GM12864 (cell line): Measurements from ENCODE around the gene KRT71.
"Not testable (repeated sequence)": the region's sequence is repeated elsewhere in the genome, so short reads cannot be mapped to it uniquely, and the experiment has no call there.

Experiments used
- DNase-seq: peaks from one replicate; pipeline ENCODE4 v3.0.0-alpha.2; 2011; ENCODE audit warnings: low read depth
- H3K4me3 ChIP-seq: 2 replicates; pipeline ENCODE4 v1.5.1; 2011; ENCODE audit warnings: mild to moderate bottlenecking, low read depth, low read length, control low read depth
- CTCF ChIP-seq: IDR thresholded peaks from 2 replicates; pipeline ENCODE4 v1.5.1; 2011; ENCODE audit warnings: low read depth, mild to moderate bottlenecking, moderate library complexity, low read length, control low read depth, inconsistent platforms; ENCODE audit errors: missing control alignments

KRT71 gene

DNA sequence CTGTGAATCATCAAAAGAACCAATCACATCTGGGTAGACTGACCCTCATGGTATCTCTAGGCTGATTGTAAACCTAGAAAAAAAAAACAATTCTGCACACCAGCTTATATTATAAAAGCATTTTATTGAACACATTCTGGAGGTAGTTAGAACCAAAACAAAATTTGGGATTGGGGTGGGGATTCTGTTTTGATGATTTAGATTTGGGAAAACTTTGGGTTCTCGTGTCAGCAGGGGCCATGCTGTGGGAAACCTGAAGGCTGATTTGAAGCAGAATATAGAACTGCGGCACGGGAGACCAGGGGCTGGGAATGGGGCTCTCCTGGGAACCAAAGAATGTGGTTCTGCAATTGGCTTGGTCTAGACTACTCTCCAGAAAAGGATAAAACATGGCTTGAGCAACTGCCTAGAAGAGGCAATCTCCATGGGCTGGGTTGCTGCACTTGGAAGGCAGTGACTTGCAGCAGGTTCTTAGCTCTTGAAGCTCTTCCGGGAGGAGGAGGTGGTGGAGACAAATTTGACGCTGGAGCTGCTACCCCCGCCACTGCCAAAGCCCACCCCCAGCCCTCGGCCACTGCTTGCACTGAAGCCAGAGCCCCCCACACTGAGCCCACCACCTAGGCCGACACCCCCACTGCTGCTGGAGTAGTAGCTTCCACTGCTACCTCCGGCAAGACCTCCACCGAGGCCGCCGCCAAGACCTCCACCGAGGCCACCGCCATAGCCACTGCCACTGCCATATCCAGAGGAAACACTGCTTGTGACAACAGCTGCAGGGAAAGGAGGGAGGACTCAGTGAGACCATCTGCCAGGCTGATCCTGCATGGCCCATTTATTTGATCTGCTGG is 38.2 kb downstream of the KRT71 start:
- H3K4me3 ChIP-seq: no peak overlapping the region
- no peak for DNase-seq
- no peak for TF ChIP-seq CTCF

DNA sequence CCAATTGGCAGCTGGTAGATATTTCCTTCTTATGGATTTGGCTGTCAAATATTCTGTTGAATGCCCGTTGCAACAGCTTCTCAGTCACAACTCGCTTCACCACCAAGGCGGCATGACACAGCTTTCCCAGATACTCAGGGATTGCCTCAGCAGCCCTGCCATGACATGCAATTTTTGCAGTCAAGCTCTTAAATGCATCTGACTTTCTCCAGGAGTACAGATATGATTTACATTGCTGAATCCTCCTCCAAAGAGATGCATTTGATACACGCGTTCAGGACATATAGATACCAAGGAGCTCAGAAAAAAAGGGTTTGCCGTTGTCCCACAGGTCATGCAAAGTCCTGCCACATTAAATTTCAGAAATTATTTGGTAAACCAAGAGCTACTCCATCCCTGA is 39.2 kb downstream of the KRT71 start:
- H3K4me3 ChIP-seq: no peak overlapping the region
- DNase-seq: no peak
- TF ChIP-seq CTCF: no peak

DNA sequence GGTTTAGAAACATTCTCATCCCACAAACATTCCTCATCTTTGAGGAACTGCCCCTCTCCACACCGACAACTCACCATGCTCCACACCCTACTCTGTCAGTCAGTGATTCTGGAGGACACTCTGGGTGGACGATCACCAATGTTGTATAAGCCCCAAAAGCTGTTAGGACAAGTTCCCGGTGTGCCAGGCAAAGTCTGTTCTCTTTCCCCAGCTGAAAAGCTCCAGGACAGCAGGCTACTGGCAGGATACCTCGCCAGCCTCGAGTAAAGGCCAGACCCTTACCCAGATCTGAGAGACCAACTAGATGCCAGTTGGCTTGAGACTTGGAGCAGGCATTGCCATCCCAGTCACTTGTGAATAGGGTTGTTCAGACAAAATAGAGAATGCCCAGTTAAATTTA is 44.7 kb downstream of the KRT71 start:
- H3K4me3 ChIP-seq: no peak overlapping the region
- DNase-seq: no peak
- TF ChIP-seq CTCF: no peak

DNA sequence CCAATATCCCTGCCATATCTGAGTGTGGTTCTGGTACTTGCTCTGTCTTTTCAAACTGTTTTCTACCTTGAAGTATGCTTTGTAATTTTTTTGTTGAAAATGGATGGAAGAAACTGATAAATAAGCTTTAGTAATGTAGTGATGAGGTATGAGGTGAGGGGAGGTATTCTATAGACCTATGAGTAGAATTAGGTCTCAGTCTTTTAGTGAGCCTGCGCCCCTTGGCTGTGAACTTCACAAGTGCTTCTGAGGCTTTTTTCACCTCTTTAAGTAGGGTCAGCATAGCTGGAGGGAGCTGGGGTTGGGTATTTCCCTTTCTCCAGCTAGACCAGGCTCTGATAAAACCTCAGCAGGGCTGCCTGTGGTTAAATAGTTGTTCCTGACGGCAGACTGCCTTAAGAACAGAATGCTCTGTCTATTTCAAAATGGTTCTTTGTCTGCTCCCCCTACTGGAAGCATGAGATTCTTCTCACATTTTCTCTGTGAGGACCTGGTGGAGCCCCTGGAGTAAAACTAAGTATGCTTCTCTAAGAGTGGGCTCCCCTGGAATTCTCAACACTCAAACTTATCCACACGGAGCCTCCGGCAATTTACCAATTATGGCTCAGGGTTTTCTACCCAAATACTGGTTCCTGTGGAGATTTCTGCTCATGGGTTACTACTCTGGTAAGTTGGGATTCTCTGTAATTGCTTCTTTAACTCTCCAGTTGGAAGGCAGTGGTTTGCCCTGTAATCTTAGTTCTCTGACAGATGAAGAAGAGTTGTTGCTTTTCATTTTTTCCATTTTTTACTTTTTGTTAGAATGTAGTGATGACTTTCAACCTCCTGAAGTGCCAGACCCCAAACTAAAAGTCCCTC is 45.9 kb downstream of the KRT71 start:
- DNase-seq: no peak
- no peak overlapping the region for H3K4me3 ChIP-seq
- TF ChIP-seq CTCF: peak; percentile 55

DNA sequence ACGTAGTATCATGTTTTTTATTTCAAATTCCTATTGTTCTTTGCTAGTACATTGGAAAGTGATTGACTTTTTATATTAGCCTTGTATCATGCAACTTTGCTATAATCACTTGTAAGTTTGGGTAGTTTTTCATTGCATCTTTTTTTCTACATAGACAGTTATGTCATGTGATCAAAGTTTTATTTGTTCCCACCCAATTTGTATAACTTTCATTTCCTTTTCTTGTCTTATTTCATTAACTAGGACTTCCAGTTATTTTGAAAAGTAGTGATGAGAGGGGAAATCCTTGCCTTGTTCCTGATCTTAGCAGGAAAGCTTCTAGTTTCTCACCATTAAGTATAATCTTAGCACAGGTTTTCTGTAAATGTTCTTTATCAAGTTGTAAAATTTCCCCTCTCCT is 50.1 kb downstream of the KRT71 start:
- H3K4me3 ChIP-seq: no peak overlapping the region
- no peak for TF ChIP-seq CTCF
- no peak for DNase-seq

GRCh38 chr12:52501490-52501889 is 51.5 kb downstream of the KRT71 start:
- no peak for DNase-seq
- TF ChIP-seq CTCF: no peak
- no peak overlapping the region for H3K4me3 ChIP-seq

GRCh38 chr12:52500574-52500973 is 52.4 kb downstream of the KRT71 start:
- not testable (repeated sequence) for DNase-seq, H3K4me3 ChIP-seq
